SU-DHL-6 (cell line): Measurements from ENCODE around the gene UGGT2.

Experiments
- H2AFZ ChIP-seq: fragments of 200-600 bp; sonication (generic); 2 replicates; pipeline ENCODE4 v1.6.1; 2014; ENCODE audit warnings: low read depth, mild to moderate bottlenecking, moderate library complexity, mixed read lengths, antibody characterized with exemption, low read length; ENCODE audit not compliant: severe bottlenecking
- H3F3A ChIP-seq: fragments of 200-600 bp; shearing (Covaris generic); 2 replicates; pipeline ENCODE4 v1.6.0; 2016; ENCODE audit warnings: antibody characterized with exemption, mild to moderate bottlenecking; ENCODE audit not compliant: insufficient read depth
- H3K27ac ChIP-seq: fragments of 200-600 bp; sonication (generic); 2 replicates; pipeline ENCODE4 v1.5.1; 2016; ENCODE audit warnings: low read depth, mild to moderate bottlenecking, low read length, moderate library complexity, mixed read lengths
- H3K27me3 ChIP-seq: fragments of 200-600 bp; sonication (generic), shearing (Covaris generic); 2 replicates; pipeline ENCODE4 v1.6.0; 2014; ENCODE audit warnings: mild to moderate bottlenecking, low read length
- H3K36me3 ChIP-seq: fragments of 200-600 bp; sonication (generic); 2 replicates; pipeline ENCODE4 v1.6.1; 2014; ENCODE audit warnings: mild to moderate bottlenecking, low read length, mixed read lengths
- H3K4me2 ChIP-seq: fragments of 300-600, 200-600 bp; shearing (Covaris generic), sonication (generic); 2 replicates; pipeline ENCODE4 v1.6.0; 2014; ENCODE audit warnings: low read length, low read depth, mild to moderate bottlenecking; ENCODE audit not compliant: poor library complexity, severe bottlenecking
- H3K4me3 ChIP-seq: fragments of 200-600 bp; sonication (generic); 2 replicates; pipeline ENCODE4 v1.5.1; 2014; ENCODE audit warnings: antibody characterized with exemption, low read length, mild to moderate bottlenecking, mixed read lengths; ENCODE audit not compliant: insufficient read depth, poor library complexity, severe bottlenecking
- H3K79me2 ChIP-seq: fragments of 200-600 bp; sonication (generic); 2 replicates; pipeline ENCODE4 v1.6.1; 2014; ENCODE audit warnings: mild to moderate bottlenecking, low read length, moderate library complexity; ENCODE audit not compliant: insufficient read depth
- H3K9ac ChIP-seq: fragments of 200-600 bp; sonication (generic); 2 replicates; pipeline ENCODE4 v1.7.0; 2014; ENCODE audit warnings: mild to moderate bottlenecking, low read length
- H3K9me2 ChIP-seq: fragments of 200-600 bp; sonication (generic); replicated peaks from 2 replicates; pipeline ENCODE4 v1.6.1; 2014; ENCODE audit warnings: low read length; ENCODE audit not compliant: insufficient read depth
- H3K9me3 ChIP-seq: fragments of 200-600 bp; sonication (generic); 2 replicates; pipeline ENCODE4 v1.6.1; 2014; ENCODE audit warnings: low read length, mixed read lengths; ENCODE audit not compliant: insufficient read depth
- H4K20me1 ChIP-seq: fragments of 200-600 bp; sonication (generic); 2 replicates; pipeline ENCODE4 v1.6.1; 2014; ENCODE audit warnings: low read depth, mild to moderate bottlenecking, antibody characterized with exemption, low read length, moderate library complexity, mixed read lengths
- CTCF ChIP-seq: fragments of 200-600 bp; sonication (generic); IDR thresholded peaks from one replicate; pipeline ENCODE4 v1.5.1; 2017; ENCODE audit warnings: antibody characterized with exemption, mild to moderate bottlenecking, low read length, moderate library complexity; ENCODE audit not compliant: insufficient read depth, poor library complexity, severe bottlenecking
- EZH2phosphoT487 ChIP-seq: fragments of 200-600 bp; sonication (generic), shearing (Covaris generic); conservative IDR thresholded peaks from 2 replicates; pipeline ENCODE4 v1.6.1; 2018; ENCODE audit warnings: mild to moderate bottlenecking, antibody characterized with exemption, low read length, moderate library complexity, mixed read lengths

UGGT2 gene

GRCh38 chr13:96080676-96081075 lies 27.5 kb upstream of the UGGT2 start:
- TF ChIP-seq EZH2phosphoT487 (no peak), CTCF (no peak)
- Histone ChIP-seq H3K9me2 (no peaks in the 10 kb centered on the region), H3K4me2 (no peak overlapping the region), H4K20me1 (no peaks in the 10 kb centered on the region), H3K27ac (no peak overlapping the region), H3K9ac (no peak overlapping the region), H3F3A (no peaks in the 10 kb centered on the region), H3K27me3 (no peaks in the 10 kb centered on the region), H3K36me3 (no peaks in the 10 kb centered on the region), H3K4me3 (no peak overlapping the region), H3K9me3 (no peaks in the 10 kb centered on the region), H3K79me2 (no peaks in the 10 kb centered on the region), H2AFZ (no peak overlapping the region)

GRCh38 chr13:96075953-96076543 lies 22.8 kb upstream of the UGGT2 start:
- Histone ChIP-seq H3K36me3 (no peaks in the 10 kb centered on the region), H3F3A (no peaks in the 10 kb centered on the region), H3K4me3 (no peak overlapping the region), H3K9me2 (no peaks in the 10 kb centered on the region), H4K20me1 (no peaks in the 10 kb centered on the region), H3K4me2 (no peak overlapping the region), H3K9me3 (no peaks in the 10 kb centered on the region), H3K27ac (no peak overlapping the region), H3K79me2 (no peaks in the 10 kb centered on the region), H2AFZ (no peak overlapping the region), H3K27me3 (no peaks in the 10 kb centered on the region), H3K9ac (no peak overlapping the region)
- TF ChIP-seq CTCF (peak; percentile 50), EZH2phosphoT487 (no peak)

- H4K20me1 ChIP-seq: no peaks in the 10 kb centered on the region
- H3K9me2 ChIP-seq: no peaks in the 10 kb centered on the region
- H3K4me2 ChIP-seq: no peak overlapping the region
- H3K9me3 ChIP-seq: no peaks in the 10 kb centered on the region
- H3K4me3 ChIP-seq: no peak overlapping the region
- no peaks in the 10 kb centered on the region for H3K79me2 ChIP-seq
- no peak overlapping the region for H3K27ac ChIP-seq
- no peaks in the 10 kb centered on the region for H3F3A ChIP-seq
- H3K9ac ChIP-seq: no peak overlapping the region
- no peaks in the 10 kb centered on the region for H3K36me3 ChIP-seq
- H2AFZ ChIP-seq: no peak overlapping the region
- TF ChIP-seq CTCF (no peak), EZH2phosphoT487 (no peak)
- no peaks in the 10 kb centered on the region for H3K27me3 ChIP-seq
Measured at GRCh38 chr13:96072392-96072791, 19.2 kb upstream of the UGGT2 start.
